Panc1 (cell line): ENCODE data around the gene SH3PXD2B. TPM values are rescaled to one million over a fixed set of nuclear protein-coding genes. Genes with fewer than 3 reads are reported as not detected.
A peak's percentile ranks its signal among the peaks of the same experiment; 100 is the strongest.

Experiments
- ATAC-seq: fragments of 200-7000 bp; cut with Tn5 transposase; 2 replicates; pipeline ENCODE4 v1.9.1; 2020; ENCODE audit warnings: mild to moderate bottlenecking, moderate library complexity
- BruUV-seq: library from RNA; stranded (reverse); fragments of 400-500 nt; replicated peaks from 2 replicates; lab custom pipeline; 2021; lab: Mats Ljungman, UMichigan
- CTCF ChIA-PET: fragments of 300-600 bp; sonication (Branson Sonifier 250); formaldehyde crosslinking; loops from one replicate; lab custom pipeline; 2022; ENCODE audit warnings: antibody characterized with exemption; lab: Charles Lee
- POLR2A ChIA-PET: fragments of 300-600 bp; sonication (Branson Sonifier 250); formaldehyde crosslinking; loops from one replicate; lab custom pipeline; 2022; ENCODE audit warnings: antibody characterized with exemption; lab: Charles Lee
- DNase-seq: peaks from one replicate; pipeline ENCODE4 v3.0.0-alpha.2; 2010; ENCODE audit warnings: low read depth, low spot score
- H3K27ac ChIP-seq: 2 replicates; pipeline ENCODE4 v1.5.1; 2011; ENCODE audit warnings: mild to moderate bottlenecking, low read length, inconsistent platforms
- H3K27me3 ChIP-seq: fragments of 200-500 bp; sonication (Bioruptor generic); 2 replicates; pipeline ENCODE4 v1.6.0; 2014; ENCODE audit warnings: low read length, inconsistent platforms; ENCODE audit not compliant: control insufficient read depth, insufficient read depth
- H3K36me3 ChIP-seq: fragments of 200-500 bp; sonication (Bioruptor generic); 2 replicates; pipeline ENCODE4 v1.5.1; 2014; ENCODE audit warnings: inconsistent platforms, mild to moderate bottlenecking, low read length, moderate library complexity; ENCODE audit not compliant: control insufficient read depth, insufficient read depth
- H3K4me1 ChIP-seq: 2 replicates; pipeline ENCODE4 v1.5.1; 2011; ENCODE audit warnings: inconsistent platforms, mild to moderate bottlenecking, low read length, moderate library complexity; ENCODE audit not compliant: control insufficient read depth, insufficient read depth
- H3K4me3 ChIP-seq, 2 experiments: 2 replicates each; pipeline ENCODE4 v1.5.1; 2011 to 2012; ENCODE audit warnings: low read depth in 2 of 2, low read length in 2 of 2, mild to moderate bottlenecking in 2 of 2, inconsistent platforms in 1 of 2, moderate library complexity in 1 of 2
- H3K9me3 ChIP-seq: fragments of 200-500 bp; sonication (Bioruptor generic); 2 replicates; pipeline ENCODE4 v1.5.1; 2014; ENCODE audit warnings: low read depth, mild to moderate bottlenecking, inconsistent platforms, low read length, moderate library complexity; ENCODE audit not compliant: control insufficient read depth, insufficient read depth
- POLR2AphosphoS5 ChIP-seq: IDR thresholded peaks from 2 replicates; pipeline ENCODE4 v1.6.1; 2012; ENCODE audit warnings: mild to moderate bottlenecking, low read depth, low read length, moderate library complexity
- SIN3A ChIP-seq: IDR thresholded peaks from 2 replicates; pipeline ENCODE4 v1.6.1; 2012; ENCODE audit warnings: low read depth, mild to moderate bottlenecking, low read length, moderate library complexity, borderline replicate concordance; ENCODE audit not compliant: insufficient read depth
- TCF7L2 ChIP-seq: IDR thresholded peaks from 2 replicates; pipeline ENCODE4 v1.6.1; 2011; ENCODE audit warnings: mild to moderate bottlenecking, low read depth, low read length, inconsistent platforms
- in situ Hi-C: cut with HindIII; loops from 2 replicates; pipeline ENCODE4 v1.10.0; 2016; ENCODE audit warnings: low sequenced_read_pairs, low pct_unique_long_range_greater_than_20kb
- intact Hi-C: fragments of 100-400 bp; cut with micrococcal nuclease; formaldehyde crosslinking; loops from one replicate; pipeline ENCODE4 v1.10.0; 2022; ENCODE audit not compliant: unreplicated experiment
- total RNA-seq: library from RNA; stranded (reverse); gene quantifications from one replicate; pipeline ENCODE4 v1.2.1, GENCODE V29; 2021; ENCODE audit not compliant: unreplicated experiment
- TF ChIP-seq, protein P1 (sequence below), 2 experiments: IDR thresholded peaks; 2 replicates each; pipeline ENCODE4 v1.6.1; 2011 to 2012; ENCODE audit warnings: low read depth in 2 of 2, control low read depth in 1 of 2, low read length in 1 of 2, mild to moderate bottlenecking in 1 of 2, moderate library complexity in 1 of 2; ENCODE audit not compliant: insufficient read depth in 1 of 2
- TF ChIP-seq, protein P2 (sequence below): fragments of 450-650 bp; IDR thresholded peaks from 2 replicates; pipeline ENCODE4 v1.5.1; 2017; ENCODE audit warnings: mild to moderate bottlenecking

The SH3PXD2B gene
- total RNA-seq, 1 experiment from 2014 or later: 39.7 TPM

DNA sequence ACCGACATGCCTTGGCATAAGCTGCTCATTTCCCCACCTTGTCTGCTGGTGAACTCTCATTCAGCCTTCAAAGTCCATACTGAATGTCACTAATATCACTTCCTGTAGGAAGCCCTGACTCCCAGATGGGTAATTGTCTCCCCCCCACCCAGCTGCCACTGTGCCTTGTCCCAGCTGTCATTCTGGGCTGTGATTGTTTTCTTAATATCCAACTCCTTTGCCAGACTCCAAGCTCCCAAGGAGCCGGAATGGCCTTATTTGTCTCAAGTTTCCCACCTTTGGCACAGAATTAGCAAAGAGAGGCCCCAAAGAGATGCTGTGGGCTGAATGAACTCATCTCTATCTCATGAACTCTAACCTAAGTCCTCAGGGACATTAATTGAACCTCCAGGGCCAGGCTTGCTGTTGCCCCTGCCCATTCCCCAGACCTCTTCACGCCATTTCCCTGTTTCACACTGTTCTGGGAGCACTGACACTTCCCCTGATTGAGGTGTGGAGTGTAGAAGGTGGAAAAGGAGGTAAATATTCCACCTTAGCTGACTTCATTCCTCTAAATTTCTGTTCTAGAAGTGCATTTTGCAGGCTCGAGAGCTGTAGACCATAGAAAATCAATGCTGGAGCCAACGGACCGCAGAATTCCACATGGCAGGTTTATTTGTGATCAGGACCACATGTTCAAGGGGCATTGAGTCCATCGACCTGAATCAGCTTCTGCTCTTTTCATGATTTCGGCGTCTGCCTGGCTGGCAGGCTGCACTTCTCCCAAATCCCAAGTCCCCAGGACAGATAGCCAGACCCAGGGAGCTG, 4.9 kb upstream of the SH3PXD2B start:
- Histone ChIP-seq H3K4me1 (peaks cover 17% of the 10 kb centered on the region), H3K9me3 (no peaks in the 10 kb centered on the region), H3K4me3 (no peak overlapping the region), H3K36me3 (no peaks in the 10 kb centered on the region), H3K27me3 (no peaks in the 10 kb centered on the region), H3K27ac (no peak overlapping the region)
- POLR2A ChIA-PET: no interaction called here
- ATAC-seq (no peak), DNase-seq (no peak)
- intact Hi-C loops (no loop called here), in situ Hi-C loops (no loop called here)
- no TSS peak for BruUV-seq
- CTCF ChIA-PET: no interaction called here
- no peak for TF ChIP-seq SIN3A
- TF ChIP-seq, protein P1, sequence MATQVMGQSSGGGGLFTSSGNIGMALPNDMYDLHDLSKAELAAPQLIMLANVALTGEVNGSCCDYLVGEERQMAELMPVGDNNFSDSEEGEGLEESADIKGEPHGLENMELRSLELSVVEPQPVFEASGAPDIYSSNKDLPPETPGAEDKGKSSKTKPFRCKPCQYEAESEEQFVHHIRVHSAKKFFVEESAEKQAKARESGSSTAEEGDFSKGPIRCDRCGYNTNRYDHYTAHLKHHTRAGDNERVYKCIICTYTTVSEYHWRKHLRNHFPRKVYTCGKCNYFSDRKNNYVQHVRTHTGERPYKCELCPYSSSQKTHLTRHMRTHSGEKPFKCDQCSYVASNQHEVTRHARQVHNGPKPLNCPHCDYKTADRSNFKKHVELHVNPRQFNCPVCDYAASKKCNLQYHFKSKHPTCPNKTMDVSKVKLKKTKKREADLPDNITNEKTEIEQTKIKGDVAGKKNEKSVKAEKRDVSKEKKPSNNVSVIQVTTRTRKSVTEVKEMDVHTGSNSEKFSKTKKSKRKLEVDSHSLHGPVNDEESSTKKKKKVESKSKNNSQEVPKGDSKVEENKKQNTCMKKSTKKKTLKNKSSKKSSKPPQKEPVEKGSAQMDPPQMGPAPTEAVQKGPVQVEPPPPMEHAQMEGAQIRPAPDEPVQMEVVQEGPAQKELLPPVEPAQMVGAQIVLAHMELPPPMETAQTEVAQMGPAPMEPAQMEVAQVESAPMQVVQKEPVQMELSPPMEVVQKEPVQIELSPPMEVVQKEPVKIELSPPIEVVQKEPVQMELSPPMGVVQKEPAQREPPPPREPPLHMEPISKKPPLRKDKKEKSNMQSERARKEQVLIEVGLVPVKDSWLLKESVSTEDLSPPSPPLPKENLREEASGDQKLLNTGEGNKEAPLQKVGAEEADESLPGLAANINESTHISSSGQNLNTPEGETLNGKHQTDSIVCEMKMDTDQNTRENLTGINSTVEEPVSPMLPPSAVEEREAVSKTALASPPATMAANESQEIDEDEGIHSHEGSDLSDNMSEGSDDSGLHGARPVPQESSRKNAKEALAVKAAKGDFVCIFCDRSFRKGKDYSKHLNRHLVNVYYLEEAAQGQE (IDR thresholded peaks at IDR 0.05; ENCODE audit: insufficient read depth in 1 of 2, low read depth in 2 of 2, low read length in 1 of 2): no peak

DNA sequence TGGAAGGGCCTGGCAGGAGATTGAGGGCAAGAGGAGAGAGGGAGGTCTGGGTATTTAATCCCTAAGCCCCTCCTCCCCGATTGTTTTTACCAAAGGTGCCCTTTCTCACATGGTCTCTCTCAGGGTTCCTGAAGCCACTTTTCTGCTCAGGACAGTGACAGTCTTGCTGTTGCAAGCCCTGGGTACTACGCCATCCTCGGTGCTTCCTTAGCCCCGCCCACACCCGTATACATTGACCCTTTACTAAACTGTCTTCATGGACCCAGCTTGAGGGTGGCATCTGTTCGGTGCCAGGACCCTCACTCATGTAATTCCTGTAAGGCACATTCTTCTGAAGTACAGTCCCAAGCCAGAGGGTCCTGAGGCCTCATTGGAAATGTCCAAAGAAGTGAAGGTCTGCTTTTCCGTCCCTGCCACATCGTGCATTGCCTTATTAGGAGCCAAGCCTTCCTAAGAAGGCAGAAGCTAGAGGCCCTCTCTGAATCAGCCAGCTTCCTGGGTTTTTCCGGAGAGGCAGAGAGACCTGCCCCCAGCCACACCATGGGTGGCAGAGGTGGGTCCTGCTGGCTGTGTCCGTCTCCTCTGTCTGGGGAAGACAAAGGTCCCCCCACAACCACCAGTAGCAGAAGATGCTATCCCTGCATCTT, 1.9 kb upstream of the SH3PXD2B start:
- POLR2A ChIA-PET: no interaction called here
- ATAC-seq (no peak), DNase-seq (no peak)
- H3K4me3 ChIP-seq: no peak overlapping the region
- intact Hi-C loops: no loop called here
- in situ Hi-C loops: no loop called here
- no TSS peak for BruUV-seq
- H3K36me3 ChIP-seq: no peaks in the 10 kb centered on the region; the same call in 1 of the 2 replicates
- no peaks in the 10 kb centered on the region for H3K27me3 ChIP-seq
- CTCF ChIA-PET: interaction anchor here (0.7 kb wide), 1 partner anchor 142 kb away, joined by 3 read pairs; no protein-coding TSS in a partner anchor
- H3K9me3 ChIP-seq: no peaks in the 10 kb centered on the region
- H3K4me1 ChIP-seq: peaks cover 33% of the 10 kb centered on the region
- H3K27ac ChIP-seq: peak overlapping the region; percentile 87
- TF ChIP-seq SIN3A (no peak), TCF7L2 (no peak), POLR2AphosphoS5 (no peak)
- TF ChIP-seq, protein P2, sequence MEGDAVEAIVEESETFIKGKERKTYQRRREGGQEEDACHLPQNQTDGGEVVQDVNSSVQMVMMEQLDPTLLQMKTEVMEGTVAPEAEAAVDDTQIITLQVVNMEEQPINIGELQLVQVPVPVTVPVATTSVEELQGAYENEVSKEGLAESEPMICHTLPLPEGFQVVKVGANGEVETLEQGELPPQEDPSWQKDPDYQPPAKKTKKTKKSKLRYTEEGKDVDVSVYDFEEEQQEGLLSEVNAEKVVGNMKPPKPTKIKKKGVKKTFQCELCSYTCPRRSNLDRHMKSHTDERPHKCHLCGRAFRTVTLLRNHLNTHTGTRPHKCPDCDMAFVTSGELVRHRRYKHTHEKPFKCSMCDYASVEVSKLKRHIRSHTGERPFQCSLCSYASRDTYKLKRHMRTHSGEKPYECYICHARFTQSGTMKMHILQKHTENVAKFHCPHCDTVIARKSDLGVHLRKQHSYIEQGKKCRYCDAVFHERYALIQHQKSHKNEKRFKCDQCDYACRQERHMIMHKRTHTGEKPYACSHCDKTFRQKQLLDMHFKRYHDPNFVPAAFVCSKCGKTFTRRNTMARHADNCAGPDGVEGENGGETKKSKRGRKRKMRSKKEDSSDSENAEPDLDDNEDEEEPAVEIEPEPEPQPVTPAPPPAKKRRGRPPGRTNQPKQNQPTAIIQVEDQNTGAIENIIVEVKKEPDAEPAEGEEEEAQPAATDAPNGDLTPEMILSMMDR: no peak
- TF ChIP-seq, protein P1 (IDR thresholded peaks at IDR 0.05; ENCODE audit: insufficient read depth in 1 of 2, low read depth in 2 of 2, low read length in 1 of 2): no peak
